Activated CD4-positive, alpha-beta T cell treated with anti-CD3 and anti-CD28 coated beads, Interleukin-2, amount 50 U/mL, for 48 hours (primary cell): ENCODE results near the gene USP12.

Experiments used
- DNase-seq, 2 experiments: peaks; one replicate each; pipeline ENCODE4 v3.0.0-alpha.2; 2020

The USP12 gene

DNA sequence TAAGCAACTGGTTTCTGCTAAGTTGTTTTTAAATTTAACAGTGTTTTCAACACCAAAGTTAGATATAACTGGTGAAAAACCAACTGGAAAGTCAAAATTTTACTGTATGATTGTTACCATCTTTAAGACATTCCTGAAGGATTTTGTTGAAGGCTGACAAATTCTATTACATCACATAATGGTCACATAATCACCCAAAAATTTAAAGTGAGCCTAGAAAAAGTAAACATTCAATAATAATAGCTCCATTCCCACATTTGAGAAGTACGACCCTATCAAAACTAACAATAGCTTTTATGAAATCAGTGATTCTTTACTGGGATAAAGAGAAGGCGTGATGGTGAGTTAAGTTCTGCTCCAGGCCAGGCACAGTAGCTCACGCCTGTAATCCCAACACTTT, 51.6 kb downstream of the USP12 start:
- no peak for DNase-seq

DNA sequence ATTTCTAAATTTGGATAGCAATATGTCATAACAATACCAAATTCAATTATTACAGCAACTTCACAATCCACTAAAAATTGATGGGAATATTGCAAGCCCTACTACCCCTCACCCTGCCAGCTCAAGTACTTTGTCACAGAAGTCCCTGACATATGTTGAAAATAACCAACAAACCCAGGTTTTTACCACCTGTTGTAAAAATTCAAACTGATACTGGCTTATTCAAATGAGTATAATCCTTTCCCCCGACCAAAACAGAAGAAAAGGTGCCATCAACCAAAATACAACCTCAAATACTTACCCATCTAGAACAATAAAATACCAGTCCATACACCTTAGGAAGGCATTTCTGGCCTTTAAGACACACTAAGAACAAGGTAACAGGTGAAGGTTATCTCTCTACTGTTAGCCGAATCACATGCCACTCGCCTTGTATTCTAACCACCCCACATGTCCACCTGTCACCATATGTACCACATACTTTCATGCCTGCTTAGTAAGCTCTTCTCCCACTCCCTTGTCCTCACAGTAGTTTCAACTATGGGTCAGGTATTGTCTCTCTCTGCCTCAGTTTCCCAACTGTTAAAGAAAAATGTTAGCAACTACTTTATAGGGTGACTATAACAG, 53.1 kb downstream of the USP12 start:
- DNase-seq, result no peak

DNA sequence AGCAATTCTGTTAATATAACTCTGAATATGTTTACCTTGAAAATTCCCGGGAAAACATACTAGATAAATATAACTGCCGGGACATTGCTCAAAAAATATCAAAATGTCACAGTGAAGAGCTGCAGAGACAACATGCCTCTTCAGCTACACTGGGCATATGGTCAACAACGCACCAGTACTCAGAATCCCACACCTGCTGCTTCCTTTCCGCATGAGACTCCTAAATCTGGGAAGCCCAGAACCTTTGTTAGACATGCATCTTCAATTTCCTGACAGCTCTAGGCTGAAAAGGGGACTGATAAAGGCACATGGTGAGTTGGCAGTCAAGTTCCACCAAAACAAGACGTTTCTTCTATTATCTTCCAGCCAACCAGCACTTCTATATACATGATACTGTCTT, 53.7 kb downstream of the USP12 start:
- DNase-seq, result no peak

- DNase-seq, result no peak
These were observed 54.5 kb downstream of the USP12 start for GRCh38 chr13:27117158-27117557.

DNA sequence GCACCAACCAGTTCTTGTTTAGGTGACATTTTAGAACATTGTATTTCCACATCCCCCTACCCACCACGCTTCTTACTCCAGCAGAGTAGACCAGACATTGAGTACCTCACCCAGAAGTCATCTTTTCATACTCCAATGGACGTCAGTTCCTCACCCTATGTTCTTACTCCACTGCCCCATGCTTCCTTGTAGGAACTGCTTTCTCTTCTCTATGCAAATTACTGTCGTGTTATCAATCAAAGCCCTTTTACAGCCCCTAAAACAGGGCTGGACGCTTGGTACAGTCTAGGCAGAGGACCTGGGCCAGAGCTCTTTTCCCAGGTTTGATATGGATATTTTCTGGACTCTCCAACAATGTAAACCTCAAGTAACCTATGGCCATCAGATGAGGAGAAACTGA, 58.2 kb downstream of the USP12 start:
- no peak for DNase-seq

GRCh38 chr13:27112006-27112405, 59.6 kb downstream of the USP12 start:
- no peak for DNase-seq

DNA sequence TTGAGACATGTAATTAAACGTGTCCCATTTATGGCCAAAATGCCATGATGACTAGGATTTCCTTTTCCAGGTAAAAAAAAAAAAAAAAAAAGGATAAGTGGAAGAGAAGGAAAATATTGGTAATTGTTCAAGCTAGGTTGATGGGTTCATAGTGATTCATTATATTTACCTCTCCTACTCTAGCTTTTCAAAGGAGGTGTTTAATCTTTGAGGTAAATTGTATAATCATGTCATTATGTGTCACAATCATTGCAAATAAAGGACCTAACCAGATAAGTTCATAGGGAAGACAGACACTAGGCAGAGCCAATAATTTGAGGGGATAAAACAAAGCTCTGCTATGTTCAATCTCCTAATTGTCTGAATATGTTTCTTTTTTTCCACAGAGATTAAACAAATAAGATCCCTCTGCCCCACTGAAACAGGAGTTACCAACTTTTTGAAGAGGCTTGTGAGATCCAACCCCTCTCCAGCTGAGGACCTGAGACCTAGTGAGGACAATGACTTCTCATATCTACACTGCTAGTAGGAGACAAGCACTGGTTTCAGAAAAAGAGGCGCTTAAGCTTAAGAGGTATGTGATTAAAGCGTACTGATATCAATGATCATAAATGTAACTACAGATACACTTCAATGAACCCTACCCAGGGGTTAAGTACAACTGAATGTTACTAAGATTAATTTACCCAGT, 61.4 kb downstream of the USP12 start:
- DNase-seq, result no peak

- no peak for DNase-seq
These were observed 65.5 kb downstream of the USP12 start for GRCh38 chr13:27106144-27106543.

DNA sequence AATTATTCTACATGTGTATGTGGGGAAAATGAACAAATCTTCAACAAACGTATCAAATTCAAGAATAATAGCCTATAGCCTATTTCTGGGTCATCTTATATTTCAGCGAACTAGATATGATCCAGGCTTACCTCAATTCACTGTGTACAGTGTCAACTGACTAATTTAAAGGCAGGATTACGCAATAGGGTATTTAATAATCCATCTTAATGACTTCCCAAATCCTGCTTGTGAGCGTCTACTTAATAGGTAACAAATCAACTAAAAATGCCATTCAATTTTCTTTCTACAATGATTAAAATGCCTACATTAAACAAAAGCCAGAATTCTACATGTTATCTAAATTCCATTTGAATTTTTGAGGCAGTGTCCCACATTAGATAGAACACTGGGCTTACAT, 67.0 kb downstream of the USP12 start:
- no peak for DNase-seq

GRCh38 chr13:27101847-27102246, 69.8 kb downstream of the USP12 start:
- no peak for DNase-seq

DNA sequence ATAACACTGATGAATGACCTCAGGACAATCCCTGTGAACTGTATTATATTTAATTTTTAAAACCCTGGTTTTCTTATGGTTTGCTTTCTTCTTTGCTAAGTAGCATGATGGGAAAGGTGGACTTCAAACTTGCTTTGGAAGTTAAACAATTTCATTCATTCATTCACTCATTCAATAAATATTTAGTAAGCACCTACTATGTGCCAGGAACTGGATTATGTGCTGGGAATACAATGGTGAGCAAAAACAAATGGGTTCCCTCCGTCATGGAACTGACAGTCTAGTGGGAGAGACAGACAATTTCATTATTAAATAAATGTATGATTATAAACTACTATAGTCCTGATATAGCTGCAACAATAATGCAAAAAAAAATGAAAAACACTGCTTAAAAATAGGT, 70.3 kb downstream of the USP12 start:
- no peak for DNase-seq

GRCh38 chr13:27097691-27098090, 73.9 kb downstream of the USP12 start:
- DNase-seq, result no peak

GRCh38 chr13:27091451-27091850, 80.2 kb downstream of the USP12 start:
- DNase-seq, result no peak

GRCh38 chr13:27088619-27089018, 83.0 kb downstream of the USP12 start:
- no peak for DNase-seq

DNA sequence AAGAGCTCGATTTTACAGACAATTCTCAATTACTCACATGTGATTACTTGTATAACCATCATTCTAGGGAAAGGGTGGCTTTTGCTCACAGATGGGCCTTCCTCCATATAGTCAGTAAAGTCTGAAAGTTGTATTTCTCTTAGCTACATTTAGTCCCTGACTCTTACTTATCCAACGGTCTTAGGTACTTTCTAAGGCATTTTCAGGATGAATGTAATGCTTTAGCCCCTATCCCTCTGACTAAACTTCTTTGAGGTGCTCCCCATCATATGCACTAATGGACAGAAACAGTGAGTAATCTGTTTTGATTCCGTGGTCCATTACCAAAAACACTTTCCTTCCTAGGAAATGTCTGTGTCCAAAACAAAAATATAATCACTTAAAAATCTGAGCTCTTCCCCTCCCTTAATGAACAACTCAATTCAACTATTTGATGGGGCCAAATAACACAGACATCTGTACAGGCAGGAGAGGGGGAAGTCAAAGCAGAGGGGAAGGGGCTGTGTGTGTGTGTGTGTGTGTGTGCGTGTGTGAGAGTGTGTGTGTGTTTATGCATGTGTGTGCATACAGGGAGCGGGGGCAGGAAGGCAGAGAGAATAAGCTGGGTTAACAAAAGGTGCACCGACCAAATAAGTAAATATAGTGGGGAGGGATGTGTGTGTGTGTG, 84.9 kb downstream of the USP12 start:
- DNase-seq, result no peak

DNA sequence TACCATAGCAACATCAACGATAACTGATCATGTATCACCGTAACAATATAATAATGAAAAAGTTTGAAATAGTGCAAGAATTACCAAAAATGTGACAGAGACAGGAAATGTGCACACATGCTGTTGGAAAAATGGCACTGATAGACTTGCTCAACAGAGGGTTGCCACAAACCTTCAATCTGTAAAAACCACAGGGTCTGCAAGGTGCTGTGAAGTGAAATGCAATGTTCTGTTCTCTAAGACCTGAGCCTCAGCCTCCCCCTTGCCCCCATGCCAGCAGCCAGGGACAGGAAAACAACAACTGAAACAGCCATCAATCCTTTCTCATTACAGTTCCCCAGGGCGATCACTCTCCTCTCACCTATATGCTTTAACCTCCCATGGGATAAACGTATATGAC, 88.4 kb downstream of the USP12 start:
- DNase-seq, result no peak

- no peak for DNase-seq
These were observed 89.5 kb downstream of the USP12 start for GRCh38 chr13:27081893-27082679.

- no peak for DNase-seq
These were observed 91.3 kb downstream of the USP12 start for GRCh38 chr13:27080018-27080948.

DNA sequence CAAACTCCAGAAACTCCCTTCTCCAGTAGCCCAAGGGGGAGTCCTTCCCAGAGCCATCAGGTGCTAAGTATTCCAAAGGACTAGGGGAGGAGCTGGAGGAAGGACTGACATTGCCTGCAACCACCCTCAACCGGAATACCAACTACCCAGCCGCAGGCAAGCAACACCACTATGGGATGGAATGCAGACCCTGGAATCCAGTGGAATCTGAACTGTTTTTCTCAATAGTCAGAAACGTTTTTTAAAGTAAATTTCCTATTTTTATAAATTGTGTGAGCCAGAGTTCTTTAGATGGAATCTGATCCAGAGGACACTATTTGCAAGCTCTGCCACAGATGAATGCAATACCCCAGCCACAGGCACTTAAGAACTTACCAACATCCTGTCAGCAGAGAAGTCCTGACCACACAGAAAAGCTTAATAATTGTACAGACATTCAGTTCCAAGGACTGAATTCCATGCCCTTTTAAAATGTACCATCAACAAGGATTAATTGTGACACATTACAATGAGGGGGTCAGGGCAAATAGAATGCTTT, 92.1 kb downstream of the USP12 start:
- no peak for DNase-seq

- DNase-seq, result no peak
These were observed 94.2 kb downstream of the USP12 start for GRCh38 chr13:27077451-27077850.

GRCh38 chr13:27076421-27076820, 95.2 kb downstream of the USP12 start:
- no peak for DNase-seq

DNA sequence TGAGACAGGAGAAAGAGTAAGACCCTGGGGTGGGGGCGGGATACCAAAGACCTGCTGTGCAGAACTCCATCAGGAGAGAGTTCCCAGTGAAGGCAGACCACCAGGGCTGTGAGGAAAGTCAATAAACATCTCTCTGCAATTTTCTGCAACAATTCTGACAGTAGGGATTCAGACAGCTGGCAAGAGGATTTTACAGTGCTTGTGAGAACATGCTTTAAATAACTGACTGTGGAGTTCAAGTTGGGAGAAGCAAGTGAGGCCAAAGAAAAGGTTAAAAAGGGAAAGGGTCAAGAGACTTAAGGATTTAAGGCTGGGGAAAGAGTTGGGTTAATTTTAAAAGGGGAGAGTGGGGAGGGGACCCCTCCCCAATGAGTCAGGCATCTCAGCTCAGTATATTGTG, 98.4 kb downstream of the USP12 start:
- DNase-seq, result no peak
